ENCODE measurements around the gene TIFAB. TPM values are rescaled to one million over a fixed set of nuclear protein-coding genes. Genes with fewer than 3 reads are reported as not detected.

Gene TIFAB
- total RNA-seq, 1 experiment from 2014 or later = not detected

DNA sequence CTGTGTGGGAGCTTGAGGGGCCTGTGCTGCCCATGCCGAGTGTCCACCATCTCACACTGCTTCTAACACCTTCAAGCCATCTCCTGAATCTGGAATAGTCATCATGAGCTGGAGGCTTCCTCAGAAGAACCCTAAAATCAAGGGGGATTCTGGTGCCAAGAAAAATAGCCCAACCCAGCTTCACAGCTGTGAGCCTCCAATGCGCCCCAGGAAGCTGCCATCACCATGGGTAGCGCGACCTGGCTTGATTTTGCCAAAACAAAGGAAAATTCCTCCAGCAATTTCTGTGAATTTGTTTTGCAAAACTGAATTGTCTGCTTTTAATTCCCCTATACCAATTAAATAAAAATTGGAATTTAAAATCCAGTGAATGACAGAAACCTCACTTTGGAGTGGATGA is 6.2 kb upstream of the TIFAB start:
- ATAC-seq = no peak
- Histone ChIP-seq H3K4me3 (replicated peaks in 1 of 2; ENCODE audit: low read depth in 1 of 2, low read length in 2 of 2) (no peak overlapping the region), H3K27ac (ENCODE audit: low read depth, low read length) (no peak overlapping the region), H3K9me3 (ENCODE audit: control insufficient read depth in 1 of 2, insufficient read depth in 1 of 2, low read depth in 1 of 2, low read length in 2 of 2) (no peaks in the 10 kb centered on the region), H3K79me2 (ENCODE audit: insufficient read depth, low read length) (no peaks in the 10 kb centered on the region), H4K20me1 (ENCODE audit: insufficient read depth) (no peaks in the 10 kb centered on the region), H3K27me3 (ENCODE audit: insufficient read depth, low read length) (no peaks in the 10 kb centered on the region), H3K9ac (ENCODE audit: low read length) (no peak overlapping the region), H3K4me1 (ENCODE audit: control insufficient read depth in 1 of 2, insufficient read depth in 2 of 2, low read length in 2 of 2) (peaks cover 10 to 41% of the 10 kb centered on the region in 2 experiments), H3K36me3 (ENCODE audit: control insufficient read depth in 1 of 2, insufficient read depth in 2 of 2, low read length in 2 of 2) (no peaks in the 10 kb centered on the region), H3K9me2 (ENCODE audit: insufficient read depth) (no peaks in the 10 kb centered on the region; the same call in 1 of the 2 replicates), H2AFZ (ENCODE audit: low read depth, low read length, poor library complexity, severe bottlenecking) (no peak overlapping the region), H3K4me2 (ENCODE audit: low read length) (no peak overlapping the region; the same call in 1 of the 2 replicates)
- ChIA-PET RAD21 (ENCODE audit: low non-redundant PET in 1 of 2, low total read pairs in 2 of 2, uncharacterized antibody in 2 of 2, unreplicated experiment in 2 of 2) (interaction anchor here in 1 of 2 experiments (0.9 to 1.9 kb wide), 2 partner anchors 93 to 108 kb away, joined by 3 to 5 read pairs; no protein-coding TSS in a partner anchor), CTCF (interaction anchor here (0.7 to 14.2 kb wide), 13 partner anchors 8 to 110 kb away, joined by 3 to 476 read pairs (median 9); partner anchors contain the start of gene DCANP1), POLR2A (interaction anchor here (1.0 to 1.9 kb wide), 4 partner anchors 21 to 96 kb away, joined by 3 to 12 read pairs (median 6); no protein-coding TSS in a partner anchor)
- TF ChIP-seq POLR2A (IDR thresholded peaks at IDR 0.05; ENCODE audit: borderline replicate concordance, extremely low read depth, insufficient read depth, insufficient read length) = no peak
- TF ChIP-seq, protein P1, sequence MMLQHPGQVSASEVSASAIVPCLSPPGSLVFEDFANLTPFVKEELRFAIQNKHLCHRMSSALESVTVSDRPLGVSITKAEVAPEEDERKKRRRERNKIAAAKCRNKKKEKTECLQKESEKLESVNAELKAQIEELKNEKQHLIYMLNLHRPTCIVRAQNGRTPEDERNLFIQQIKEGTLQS (IDR thresholded peaks at IDR 0.05) = no peak
- no peak for TF ChIP-seq CEBPB (IDR thresholded peaks at IDR 0.05; ENCODE audit: low read depth)
- TF ChIP-seq, protein P2, sequence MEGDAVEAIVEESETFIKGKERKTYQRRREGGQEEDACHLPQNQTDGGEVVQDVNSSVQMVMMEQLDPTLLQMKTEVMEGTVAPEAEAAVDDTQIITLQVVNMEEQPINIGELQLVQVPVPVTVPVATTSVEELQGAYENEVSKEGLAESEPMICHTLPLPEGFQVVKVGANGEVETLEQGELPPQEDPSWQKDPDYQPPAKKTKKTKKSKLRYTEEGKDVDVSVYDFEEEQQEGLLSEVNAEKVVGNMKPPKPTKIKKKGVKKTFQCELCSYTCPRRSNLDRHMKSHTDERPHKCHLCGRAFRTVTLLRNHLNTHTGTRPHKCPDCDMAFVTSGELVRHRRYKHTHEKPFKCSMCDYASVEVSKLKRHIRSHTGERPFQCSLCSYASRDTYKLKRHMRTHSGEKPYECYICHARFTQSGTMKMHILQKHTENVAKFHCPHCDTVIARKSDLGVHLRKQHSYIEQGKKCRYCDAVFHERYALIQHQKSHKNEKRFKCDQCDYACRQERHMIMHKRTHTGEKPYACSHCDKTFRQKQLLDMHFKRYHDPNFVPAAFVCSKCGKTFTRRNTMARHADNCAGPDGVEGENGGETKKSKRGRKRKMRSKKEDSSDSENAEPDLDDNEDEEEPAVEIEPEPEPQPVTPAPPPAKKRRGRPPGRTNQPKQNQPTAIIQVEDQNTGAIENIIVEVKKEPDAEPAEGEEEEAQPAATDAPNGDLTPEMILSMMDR (IDR thresholded peaks at IDR 0.05 in 2 of 3, conservative IDR thresholded peaks at IDR 0.05 in 1 of 3; ENCODE audit: borderline replicate concordance in 1 of 3, insufficient read depth in 1 of 3, low read depth in 2 of 3, low read length in 2 of 3) = no peak
- TF ChIP-seq CBX3 (IDR thresholded peaks at IDR 0.05; ENCODE audit: low read depth) = no peak
- TF ChIP-seq, protein P3, sequence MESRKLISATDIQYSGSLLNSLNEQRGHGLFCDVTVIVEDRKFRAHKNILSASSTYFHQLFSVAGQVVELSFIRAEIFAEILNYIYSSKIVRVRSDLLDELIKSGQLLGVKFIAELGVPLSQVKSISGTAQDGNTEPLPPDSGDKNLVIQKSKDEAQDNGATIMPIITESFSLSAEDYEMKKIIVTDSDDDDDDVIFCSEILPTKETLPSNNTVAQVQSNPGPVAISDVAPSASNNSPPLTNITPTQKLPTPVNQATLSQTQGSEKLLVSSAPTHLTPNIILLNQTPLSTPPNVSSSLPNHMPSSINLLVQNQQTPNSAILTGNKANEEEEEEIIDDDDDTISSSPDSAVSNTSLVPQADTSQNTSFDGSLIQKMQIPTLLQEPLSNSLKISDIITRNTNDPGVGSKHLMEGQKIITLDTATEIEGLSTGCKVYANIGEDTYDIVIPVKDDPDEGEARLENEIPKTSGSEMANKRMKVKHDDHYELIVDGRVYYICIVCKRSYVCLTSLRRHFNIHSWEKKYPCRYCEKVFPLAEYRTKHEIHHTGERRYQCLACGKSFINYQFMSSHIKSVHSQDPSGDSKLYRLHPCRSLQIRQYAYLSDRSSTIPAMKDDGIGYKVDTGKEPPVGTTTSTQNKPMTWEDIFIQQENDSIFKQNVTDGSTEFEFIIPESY (IDR thresholded peaks at IDR 0.05; ENCODE audit: extremely low read depth, insufficient replicate concordance, low read length) = no peak
- no peak for TF ChIP-seq ELF1 (IDR thresholded peaks at IDR 0.05; ENCODE audit: borderline replicate concordance, low read depth)
- no peak for TF ChIP-seq TCF7L2 (IDR thresholded peaks at IDR 0.05; ENCODE audit: borderline replicate concordance, extremely low read depth, insufficient read depth, insufficient read length)
- no peak for TF ChIP-seq ZFX (IDR thresholded peaks at IDR 0.05)
- no peak for DNase-seq (ENCODE audit: low read depth, low spot score)
- intact Hi-C loops (cut with micrococcal nuclease) = loop anchor here (5.0 to 10.0 kb wide), 2 partner anchors 494 to 596 kb away; partner anchors contain the start of gene LECT2
- BruUV-seq (replicated peaks) = no TSS peak

Measured in HCT116 (cell line).